NCI-H1092 treated with DMSO at 0.1 percent for 48 hours (cell line): ENCODE data around the gene FXR1.
"Not testable (repeated sequence)": the region's sequence is repeated elsewhere in the genome, so short reads cannot be mapped to it uniquely, and the experiment has no call there.

Experiments used
- DNase-seq: peaks from one replicate; lab custom pipeline; 2025; lab: John Stamatoyannopoulos, UW

The FXR1 gene

DNA sequence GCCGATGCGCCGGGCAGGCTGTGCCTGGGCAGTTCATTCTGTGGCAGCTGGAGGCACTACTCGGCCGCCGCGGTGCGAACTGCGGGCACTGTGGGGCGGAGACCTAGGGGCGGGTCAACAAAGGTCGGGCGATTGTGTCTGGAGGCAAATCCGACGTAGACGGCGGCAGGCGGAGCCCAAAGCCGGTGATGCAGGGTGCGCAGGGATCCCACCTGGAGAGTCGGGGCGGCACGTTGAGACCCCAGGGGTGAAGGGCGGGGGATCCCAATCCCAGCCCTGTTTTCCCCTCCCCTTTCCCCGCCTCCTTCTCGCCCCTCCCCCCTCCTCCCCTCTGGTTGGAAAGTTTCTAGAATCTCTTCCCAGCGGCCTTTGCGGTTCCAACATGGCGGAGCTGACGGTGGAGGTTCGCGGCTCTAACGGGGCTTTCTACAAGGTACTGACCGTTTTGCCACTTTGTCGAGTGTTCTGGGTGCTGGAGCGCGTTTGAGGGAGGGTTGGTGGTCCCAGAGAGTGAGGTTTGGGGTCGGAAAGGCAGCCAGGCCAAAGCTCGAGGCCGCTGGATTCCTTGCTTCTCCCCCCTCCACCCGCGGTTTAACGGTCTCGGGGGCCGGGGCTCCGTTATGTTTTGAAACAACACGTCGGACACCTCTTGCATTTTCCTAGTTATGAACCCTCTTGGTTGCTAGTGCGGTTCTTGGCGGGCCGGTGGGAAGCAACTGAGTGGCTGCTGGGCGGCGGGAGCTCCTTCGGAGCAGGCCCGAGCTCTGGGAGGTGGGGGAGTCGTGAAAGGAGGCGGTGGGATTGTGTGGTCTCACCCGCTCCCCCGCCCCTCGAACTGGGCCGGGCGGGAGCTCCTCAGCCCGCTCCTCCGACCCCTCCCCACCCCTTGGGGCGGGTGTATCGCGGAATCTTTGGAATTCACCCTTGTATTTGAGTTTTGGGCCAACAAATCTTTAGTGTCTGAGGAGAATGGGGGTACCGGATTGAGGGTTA lies at the start of gene FXR1:
Gene FXR1, plus strand, starts transcription at position 367 of the 993 bp plus-strand sequence. Its CDS starts 16 bp downstream, at position 383.
- DNase-seq: peak; percentile 85

DNA sequence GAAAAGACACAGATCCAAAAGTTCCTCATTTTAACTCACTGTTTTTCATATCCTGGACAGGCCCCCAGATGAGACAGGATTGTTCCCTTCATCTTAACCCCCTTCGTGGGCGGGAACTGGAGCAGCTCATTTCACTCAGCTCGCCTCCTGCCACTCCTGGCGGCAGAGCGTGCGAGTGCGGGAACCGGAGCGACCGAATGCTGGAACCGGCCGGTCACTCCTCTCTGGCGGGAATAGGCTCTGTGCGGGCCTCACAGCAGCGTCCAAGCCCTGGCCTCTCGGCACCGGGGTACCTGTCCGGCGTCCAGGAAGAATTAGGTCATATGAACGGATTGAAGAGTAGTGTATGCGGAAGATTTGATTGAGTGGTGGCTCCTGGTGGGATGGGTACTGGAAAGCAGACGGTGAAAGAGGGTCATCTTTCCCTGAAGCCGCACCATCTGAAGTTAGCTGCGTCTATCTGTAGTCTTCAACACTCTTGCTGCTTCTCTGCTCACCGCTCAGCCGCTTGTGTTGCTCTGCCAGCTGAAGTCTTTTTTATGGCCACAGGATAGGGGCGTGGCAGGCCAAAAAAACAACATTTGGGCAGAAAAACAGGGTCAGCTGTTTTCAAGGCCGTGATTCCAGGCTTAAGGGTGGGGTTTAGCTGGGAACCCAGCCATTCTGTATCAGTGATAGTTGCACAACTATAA lies 42.3 kb upstream of the FXR1 start:
- DNase-seq: no peak

DNA sequence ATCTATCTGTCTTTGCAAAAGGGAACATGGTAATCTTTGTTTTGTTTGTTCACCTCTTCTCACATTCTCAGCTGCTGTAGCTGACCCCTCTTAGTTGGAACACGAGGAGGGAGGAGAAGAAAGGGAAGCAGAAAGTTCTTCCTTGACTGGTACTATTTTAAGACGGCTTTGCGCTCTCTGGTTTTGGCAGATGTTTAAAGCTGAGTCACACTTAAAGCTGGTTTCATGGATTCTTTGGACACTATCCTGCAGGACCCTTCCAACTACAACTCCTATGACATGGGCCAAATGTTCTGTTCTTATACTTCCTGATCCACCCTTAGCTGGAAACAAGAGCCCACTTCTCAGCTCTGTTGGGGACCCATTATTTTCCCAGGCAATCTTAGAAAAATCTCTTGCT lies 40.6 kb upstream of the FXR1 start:
- no peak for DNase-seq

DNA sequence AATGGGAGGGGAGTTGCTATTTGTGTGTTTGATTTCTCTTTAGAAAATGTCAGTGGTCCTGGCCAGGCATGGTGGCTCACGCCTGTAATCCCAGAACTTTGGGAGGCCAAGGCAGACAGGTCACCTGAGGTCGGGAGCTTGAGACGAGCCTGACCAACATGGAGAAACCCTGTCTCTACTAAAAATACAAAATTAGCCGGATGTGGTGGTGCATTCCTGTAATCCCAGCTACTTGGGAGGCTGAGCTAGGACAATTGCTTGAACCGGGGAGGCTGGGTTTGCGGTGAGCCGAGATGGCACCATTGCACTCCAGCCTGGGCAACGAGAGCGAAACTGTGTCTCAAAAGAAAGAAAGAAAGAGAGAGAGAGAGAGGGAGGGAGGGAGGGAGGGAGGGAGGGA lies 40.0 kb upstream of the FXR1 start:
- DNase-seq: not testable (repeated sequence)

DNA sequence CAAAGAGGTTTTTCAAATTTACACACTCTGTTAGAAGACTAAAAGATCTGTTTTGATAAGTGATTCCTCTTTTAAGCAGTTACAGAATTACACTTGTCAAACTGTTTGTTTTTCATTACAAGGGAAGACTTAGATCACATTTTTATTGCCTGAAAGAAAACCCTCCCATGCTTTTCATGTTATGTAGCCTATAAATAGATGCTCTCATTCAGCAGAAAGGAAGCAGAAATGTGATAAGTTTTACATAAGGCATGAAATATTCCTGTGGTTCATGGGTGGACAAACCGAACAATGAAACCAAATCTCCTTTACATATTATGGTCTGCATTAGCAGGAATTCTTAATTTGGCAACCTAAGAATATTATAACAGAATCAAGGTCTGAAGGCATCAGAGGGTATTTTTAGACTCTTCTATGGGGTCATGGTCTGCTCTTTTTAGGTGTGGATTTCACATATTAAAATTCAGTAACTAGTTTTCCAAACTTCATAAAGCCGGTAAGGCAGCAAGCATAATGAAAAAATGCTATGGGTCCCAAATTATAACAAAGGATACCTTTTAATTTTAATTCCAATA lies 37.3 kb upstream of the FXR1 start:
- no peak for DNase-seq

DNA sequence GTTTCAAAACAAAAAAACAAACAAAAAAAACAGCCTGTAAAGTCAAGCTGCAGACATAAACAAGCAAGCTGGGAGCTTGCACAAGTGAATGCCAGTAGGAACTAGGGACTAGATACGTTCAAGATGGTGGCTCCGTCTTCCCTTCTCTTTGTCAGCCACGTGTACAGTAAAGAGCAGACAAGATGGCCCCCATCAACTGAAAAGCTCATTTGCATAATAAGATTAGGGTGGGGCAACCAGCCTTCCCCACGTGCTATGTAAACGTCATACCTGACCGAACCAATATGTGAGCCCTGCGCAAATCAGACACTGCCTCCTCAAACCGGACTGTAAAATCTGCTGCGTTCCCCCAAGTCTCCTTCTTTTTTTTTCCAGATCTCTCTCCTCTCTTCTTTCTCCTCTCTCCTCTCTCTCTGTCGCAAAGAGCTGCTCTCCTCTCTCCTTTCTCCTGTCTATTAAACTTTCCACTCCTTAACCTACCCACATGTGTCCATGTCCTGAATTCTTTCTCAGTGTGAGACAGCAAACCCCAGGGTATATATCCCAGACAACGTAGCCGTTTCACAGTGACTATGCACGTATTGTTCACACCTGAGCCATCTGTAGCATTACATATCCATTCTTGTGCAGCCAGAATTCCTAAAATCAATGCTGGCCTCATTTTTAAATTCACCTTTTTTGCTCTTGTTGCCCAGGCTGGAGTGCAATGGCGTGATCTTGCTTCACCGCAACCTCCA lies 31.2 kb upstream of the FXR1 start:
- no peak for DNase-seq

DNA sequence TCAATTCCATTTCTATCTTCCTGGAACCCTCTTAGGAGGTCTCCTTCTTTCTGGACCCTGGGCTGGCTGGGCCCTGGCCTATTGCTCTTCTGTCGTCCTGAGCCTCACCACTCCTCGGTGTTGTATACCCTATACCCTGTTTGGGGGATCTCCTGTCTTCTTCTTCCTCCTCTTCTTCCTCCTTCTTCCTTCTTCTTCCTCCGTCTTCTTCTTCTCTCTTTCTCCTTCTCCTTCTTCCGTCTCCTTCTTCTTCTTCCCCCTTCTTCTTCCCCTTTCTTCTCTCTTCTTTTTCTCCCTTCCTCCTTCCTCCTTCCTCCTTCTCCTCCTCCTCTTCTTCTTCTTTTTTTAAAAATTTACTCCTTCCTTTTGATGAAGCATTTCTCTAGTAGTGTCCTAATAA lies 30.4 kb upstream of the FXR1 start:
- no peak for DNase-seq

DNA sequence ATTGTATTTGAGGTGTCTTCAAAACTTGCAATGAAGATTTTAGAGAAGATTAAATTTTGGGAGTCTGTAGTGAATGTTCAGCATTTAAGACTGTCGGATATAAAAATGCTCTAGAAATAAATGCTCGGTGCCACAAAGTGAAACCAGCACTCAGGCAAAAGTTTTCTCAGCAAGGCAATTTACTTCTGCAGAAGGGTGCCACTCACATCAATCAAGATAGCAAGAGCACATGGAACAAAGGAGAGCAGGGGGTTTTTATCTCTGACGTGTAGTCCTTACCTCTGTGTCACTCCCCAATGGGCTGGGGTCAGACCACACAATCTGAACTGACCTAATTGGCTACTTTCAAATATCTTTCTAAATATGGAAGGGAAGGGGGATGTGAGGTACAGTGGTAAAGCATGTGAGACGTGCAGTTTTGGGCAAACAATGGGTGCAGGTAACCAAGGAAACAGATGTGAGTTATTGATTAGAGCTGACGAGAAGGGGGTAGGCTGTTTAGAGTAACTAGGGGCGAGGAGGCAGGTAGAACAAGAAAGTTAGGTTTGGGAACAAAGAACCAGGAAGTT lies 23.4 kb upstream of the FXR1 start:
- DNase-seq: no peak

DNA sequence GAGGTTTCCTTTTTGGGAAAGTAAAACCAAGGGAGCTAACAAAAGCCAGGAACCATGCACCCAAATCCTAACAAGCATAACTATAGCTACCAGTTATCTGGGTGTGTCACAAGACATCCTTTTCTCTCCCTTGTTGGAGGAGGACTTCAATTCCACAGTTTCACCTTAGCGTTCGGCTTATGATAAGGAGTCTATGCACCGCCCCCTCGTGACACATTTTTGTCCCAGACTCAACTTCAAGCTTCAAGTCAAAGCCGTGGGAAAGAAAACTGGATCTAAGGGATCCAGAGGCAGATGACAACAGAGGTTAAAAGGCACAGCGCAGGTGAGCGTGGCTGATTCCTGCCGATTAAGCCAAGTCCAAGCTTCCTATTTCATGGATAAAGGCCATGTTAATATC lies 13.9 kb upstream of the FXR1 start:
- DNase-seq: no peak

DNA sequence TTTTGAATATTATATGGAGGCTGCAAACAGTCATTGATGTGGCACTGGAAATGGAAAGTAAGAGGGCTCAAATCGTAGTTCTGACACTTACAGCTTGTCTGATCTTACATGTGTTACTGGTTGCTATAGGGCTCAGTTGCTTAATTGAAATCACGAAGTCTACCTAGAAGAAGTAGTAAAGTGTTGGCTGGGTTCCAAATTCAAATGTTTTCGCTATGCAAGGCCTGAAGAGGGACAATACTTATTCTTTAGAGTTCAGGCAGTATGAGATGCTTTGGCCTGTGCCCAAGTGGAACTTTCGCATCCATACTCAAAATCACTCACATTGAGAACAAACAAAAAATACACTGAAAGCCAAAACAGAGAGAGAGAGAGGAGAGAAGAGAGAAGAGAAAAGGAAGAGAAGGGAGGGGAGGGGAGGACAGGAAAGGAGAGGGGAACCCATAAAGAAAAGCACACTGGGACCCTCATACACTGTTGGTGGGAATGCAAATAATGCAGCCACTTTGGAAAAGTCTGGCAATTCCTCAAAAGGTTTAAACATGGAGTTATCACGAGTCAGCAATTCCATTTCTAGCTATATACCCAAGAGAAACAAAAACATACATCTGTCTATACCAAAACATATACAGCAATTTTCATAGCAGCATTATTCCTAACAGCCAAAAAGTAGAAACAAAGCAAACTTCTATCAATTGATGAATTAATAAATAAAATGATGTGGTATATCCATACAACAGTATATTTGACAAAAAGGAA lies 2.9 kb upstream of the FXR1 start:
- DNase-seq: no peak

DNA sequence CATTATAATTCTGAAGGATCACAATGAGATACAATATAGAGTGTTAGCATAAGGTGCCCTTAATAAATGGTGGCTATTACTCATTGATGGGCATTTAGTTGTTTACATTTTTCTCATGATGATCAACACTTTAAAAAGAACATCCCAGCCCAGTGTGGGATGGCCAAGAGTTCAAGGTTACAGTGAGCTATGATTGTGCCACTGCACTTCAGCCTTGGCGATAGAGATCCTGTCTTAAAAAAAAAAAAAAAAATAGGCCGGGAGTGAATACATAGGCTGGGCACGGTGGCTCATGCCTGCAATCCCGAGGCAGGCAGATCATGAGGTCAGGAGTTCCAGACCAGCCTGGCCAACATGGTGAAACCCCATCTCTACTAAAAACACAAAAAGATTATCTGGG lies 1.6 kb upstream of the FXR1 start:
- no peak for DNase-seq

DNA sequence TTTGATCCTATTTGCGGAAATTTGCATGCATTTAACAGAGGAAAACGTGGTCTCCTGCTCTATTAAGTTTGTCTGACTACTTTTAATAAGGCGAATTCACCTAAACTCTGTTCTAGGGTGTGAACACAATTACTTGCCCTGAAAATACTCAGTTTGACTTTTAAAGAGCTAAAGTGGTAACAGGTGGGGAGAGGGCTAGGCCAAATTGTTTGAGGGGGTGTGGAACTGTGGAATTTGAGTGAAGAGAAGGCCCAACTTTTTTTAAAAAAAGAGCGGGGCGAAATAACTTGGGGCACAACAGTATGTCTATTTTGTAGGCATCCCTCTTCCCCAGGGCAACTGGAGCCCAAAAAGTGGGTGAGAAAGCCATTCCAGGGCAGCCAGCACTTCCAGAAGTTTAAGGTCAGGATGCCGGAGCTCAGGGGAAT lies 580 bp upstream of the FXR1 start:
- DNase-seq: no peak

DNA sequence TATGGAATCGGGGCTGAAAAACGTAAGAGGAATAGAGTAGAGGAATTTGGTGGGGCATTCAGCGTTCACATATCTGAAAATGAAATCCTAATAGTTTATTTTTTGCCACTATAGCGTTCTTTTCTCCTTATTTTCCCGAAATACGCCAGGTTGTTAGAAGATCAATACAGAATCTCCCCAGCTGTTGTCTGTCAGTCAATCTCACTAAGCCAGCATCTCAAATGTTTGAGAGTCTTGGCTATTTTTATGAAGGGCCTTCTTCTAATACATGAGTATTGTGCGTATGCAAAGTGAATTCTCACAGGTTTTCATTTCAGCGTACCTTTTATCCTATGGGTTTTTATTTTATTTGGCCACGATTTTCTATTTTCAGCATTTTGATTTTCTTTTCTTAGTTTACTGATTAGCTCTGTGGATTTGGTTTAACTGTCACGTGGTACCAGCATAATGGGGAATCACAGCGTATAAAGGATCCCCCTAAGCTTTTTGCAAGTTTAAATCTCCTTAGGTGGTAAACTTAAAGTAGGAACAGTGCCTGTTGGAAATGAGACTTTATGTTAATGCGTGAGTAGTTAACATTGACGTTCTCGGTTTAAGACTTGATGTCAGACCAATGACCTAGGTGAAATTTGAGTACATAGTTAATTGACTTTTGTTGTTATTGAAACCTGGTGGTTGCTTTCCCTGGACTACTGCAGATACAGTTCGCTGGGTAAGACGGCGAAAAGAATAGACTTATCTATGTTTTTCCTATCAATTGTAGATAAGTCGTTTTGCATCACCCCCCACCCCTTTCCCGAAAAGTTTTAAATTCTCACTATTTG lies 1.3 kb downstream of the FXR1 start:
- DNase-seq: no peak

DNA sequence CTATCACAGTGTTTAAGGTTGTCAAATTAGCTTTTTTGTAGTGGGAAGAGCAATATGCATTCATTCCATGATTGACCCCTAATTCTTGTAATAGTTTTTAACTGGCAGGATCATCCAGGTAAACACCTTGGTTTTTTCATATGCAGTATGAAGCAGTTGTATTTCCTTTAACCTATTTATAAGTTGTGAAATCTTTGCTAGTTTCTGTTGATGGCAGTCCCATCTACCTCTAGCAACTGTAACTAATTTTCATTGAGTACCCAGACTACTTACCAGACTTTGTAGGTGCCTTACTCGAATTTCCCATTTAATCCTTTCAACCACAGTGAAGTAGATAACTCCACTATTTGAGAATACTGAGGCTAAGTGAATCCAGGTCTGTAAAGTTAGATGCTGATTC lies 6.1 kb downstream of the FXR1 start:
- no peak for DNase-seq

DNA sequence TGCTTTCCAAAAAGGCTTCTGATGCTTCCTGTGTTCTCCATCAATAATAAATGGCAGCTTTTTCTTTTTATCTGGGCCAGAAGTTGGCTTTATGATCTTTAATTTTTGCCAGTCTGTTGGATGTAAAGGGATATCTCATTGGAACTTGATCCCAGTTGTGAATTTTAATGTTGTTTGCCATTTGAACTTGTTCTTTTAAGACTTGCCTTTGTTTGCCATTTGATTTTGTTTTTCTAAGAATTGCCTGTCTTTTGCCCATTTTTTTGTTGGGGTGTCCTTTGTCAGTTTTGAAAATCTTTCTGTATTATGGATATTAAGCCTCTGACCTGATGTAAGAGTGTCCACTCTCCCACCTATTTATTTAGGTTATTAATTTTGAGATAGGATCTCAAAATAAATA lies 9.8 kb downstream of the FXR1 start:
- no peak for DNase-seq

DNA sequence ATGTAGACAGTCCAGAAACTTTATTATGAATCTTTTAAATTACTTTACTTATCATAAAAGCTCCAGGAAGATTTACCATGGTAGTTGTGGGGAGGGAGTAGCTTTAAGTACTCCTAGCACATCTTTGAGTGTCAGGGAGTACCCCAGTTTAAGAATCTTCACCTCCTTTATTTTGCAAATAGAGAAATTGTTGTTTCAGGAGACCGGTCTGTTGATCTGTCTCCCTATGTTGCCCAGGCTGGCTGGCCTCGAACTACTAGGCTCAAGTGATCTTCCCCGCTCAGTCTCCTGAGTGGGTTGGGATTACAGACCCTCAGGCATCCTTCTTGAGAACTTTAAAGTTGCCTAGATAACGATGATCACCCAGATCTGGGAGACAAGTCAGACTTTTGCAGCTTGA lies 11.1 kb downstream of the FXR1 start:
- DNase-seq: no peak

DNA sequence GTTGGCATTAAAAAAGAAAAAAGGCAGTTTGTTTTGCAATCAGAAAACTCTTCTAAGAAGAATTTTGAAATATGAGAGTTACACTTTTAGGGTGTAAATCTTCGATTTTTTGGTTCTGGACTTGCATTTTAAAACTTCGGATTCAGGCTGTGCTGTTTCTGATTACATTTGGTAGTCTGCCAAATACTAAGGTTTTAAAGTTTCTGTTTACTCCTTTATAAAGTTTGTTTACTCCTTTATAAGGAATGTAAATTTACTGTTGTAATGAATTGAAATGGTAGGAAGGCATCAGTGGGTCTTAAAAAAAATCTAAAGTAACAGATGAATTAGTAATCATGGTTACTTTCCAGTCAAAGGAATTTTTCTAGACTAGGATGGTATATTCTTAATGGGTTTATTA lies 14.1 kb downstream of the FXR1 start:
- DNase-seq: no peak

DNA sequence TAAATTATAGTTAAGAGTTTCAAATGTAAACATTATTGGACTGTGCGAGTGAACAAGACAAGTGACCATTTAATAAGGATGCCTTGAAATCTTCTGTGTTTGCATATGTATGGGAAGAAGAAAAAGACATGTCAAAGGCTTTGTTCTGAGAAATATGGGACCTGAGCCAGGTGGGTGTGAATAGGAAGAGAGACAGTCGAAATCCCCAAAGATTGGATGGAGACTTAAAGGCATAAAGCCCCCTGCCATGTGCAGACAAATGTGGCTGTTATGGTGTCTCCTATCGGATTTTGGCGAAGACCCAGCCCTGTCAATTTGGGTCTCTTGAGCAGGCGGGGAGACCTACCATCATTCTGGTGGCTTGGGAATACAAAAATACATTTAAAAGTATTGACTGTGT lies 16.9 kb downstream of the FXR1 start:
- no peak for DNase-seq

DNA sequence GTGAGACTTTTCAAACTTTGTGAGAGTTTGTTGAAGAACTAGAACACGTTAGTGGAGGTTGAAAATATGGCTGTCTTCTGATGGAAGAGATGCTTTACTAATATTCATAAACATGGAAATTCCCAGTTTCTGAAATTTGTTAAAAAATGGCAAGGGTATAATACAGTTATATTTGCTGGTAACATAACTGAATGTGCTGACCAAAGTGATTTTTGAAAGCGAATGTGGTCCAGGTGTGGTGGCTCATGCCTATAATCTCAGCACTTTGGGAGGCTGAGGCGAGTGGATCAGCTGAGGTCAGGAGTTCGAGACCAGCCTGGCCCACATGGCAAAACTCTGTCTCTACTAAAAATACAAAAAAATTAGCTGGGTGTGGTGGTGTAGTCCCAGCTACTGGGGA lies 18.1 kb downstream of the FXR1 start:
- no peak for DNase-seq

DNA sequence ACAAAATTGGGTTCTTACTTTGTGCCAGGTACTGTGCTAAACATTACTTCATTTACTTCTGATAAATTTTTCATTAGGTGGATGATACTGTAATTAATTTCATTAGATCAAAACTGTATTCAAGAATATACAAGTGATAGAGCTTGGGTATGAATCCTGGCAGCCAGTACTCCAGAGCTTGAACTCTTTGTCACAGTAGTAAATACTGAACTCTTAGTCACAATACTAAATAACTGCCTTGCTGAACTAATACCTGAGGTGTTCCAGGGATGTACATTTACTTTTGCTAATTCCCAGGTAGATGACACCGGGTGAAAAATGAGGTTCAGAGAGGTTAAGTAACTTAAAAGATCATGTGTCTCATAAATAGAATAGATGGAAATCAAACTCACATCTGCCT lies 20.3 kb downstream of the FXR1 start:
- no peak for DNase-seq
